T-helper 1 cell treated with Interleukin-12 subunit alpha and Interleukin-12 subunit beta and Interleukin-4 antibody, amounts not matched to agents 30 μg/mL and 1 μg/mL, for 36 hours (primary cell): ENCODE data around the gene HCFC2.
A peak's percentile ranks its signal among the peaks of the same experiment; 100 is the strongest.

Source experiments
- H3K27ac Mint-ChIP-seq: one replicate; pipeline ENCODE4 v1.8.0; 2021; ENCODE audit warnings: mild to moderate bottlenecking, mixed read lengths
- H3K27me3 Mint-ChIP-seq: one replicate; pipeline ENCODE4 v1.8.0; 2021; ENCODE audit warnings: low read depth, mixed read lengths
- H3K36me3 Mint-ChIP-seq: one replicate; pipeline ENCODE4 v1.8.0; 2021; ENCODE audit warnings: low read depth, mixed read lengths
- H3K4me1 Mint-ChIP-seq: one replicate; pipeline ENCODE4 v1.8.0; 2021; ENCODE audit warnings: low read depth, mixed read lengths
- H3K4me3 Mint-ChIP-seq: one replicate; pipeline ENCODE4 v1.8.0; 2021; ENCODE audit warnings: mild to moderate bottlenecking, moderate library complexity, mixed read lengths
- H3K9me3 Mint-ChIP-seq: one replicate; pipeline ENCODE4 v1.8.0; 2021; ENCODE audit warnings: mixed read lengths

Gene HCFC2

DNA sequence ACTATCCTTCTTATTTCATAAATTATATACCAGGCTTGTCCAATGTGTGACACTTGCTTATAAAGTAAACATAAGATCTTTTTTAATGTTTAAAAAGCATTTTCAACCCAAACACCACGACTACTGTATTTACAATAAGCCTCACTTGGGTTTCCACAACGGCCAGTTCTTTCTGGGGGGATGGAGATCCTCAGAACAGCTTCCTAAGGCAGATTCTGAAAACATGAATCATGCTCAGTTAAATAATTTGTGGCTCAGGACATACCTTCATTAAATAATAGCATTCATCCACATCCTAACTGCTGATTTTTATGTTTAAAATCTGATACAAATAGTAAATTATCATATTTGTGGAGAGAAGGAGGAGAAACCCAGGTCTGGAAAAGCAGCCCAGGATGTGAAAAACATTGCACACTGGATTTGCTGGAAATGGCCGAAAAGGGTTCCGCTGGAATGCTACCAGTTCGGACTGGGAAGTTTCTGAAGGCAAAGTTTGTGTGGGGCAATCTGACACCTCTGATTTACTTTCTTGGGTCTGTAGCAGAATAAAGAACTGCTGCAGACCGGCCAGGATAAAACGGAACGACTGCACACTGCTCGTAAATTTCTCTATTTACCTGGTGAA lies 14.9 kb upstream of the HCFC2 start:
- H3K9me3 Mint-ChIP-seq = no peaks in the 10 kb centered on the region
- peaks cover 63% of the 10 kb centered on the region for H3K27me3 Mint-ChIP-seq
- no peak overlapping the region for H3K4me3 Mint-ChIP-seq
- peaks cover 5% of the 10 kb centered on the region for H3K4me1 Mint-ChIP-seq
- H3K27ac Mint-ChIP-seq = no peak overlapping the region
- no peaks in the 10 kb centered on the region for H3K36me3 Mint-ChIP-seq

- H3K27me3 Mint-ChIP-seq = peaks cover 63% of the 10 kb centered on the region
- H3K9me3 Mint-ChIP-seq = no peaks in the 10 kb centered on the region
- no peaks in the 10 kb centered on the region for H3K36me3 Mint-ChIP-seq
- no peak within 1 kb of the TSS for H3K4me3 Mint-ChIP-seq
- H3K27ac Mint-ChIP-seq = no peak within 1 kb of the TSS
- H3K4me1 Mint-ChIP-seq = peaks cover 5% of the 10 kb centered on the region
These were observed 14.4 kb upstream of the HCFC2 start, which contains the start of gene GLT8D2 for GRCh38 chr12:104049903-104050356. Gene GLT8D2, minus strand, starts transcription at chr12:104050187. Its CDS starts 30,539 bp downstream, at chr12:104019648.

DNA sequence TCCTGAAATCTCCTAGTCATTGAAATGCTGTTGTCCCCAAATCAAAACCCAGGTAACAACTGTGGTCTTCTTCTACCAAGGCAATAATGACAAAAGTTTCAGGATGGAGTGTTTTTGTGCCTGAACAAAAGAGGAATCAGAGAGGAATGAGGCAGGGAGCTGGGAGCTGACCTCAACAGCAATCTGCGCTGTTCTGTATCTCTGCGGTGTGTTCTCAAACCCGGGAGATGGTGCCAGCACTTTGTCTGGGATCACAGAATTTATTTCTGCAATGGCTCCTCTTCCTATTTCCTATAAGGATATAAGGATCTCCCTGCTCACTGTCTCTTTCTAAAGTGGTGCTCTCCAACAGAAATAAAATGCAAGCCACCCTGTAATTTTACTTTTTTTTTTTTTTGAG lies 13.9 kb upstream of the HCFC2 start:
- H3K4me3 Mint-ChIP-seq = no peak overlapping the region
- peaks cover 65% of the 10 kb centered on the region for H3K27me3 Mint-ChIP-seq
- no peaks in the 10 kb centered on the region for H3K36me3 Mint-ChIP-seq

DNA sequence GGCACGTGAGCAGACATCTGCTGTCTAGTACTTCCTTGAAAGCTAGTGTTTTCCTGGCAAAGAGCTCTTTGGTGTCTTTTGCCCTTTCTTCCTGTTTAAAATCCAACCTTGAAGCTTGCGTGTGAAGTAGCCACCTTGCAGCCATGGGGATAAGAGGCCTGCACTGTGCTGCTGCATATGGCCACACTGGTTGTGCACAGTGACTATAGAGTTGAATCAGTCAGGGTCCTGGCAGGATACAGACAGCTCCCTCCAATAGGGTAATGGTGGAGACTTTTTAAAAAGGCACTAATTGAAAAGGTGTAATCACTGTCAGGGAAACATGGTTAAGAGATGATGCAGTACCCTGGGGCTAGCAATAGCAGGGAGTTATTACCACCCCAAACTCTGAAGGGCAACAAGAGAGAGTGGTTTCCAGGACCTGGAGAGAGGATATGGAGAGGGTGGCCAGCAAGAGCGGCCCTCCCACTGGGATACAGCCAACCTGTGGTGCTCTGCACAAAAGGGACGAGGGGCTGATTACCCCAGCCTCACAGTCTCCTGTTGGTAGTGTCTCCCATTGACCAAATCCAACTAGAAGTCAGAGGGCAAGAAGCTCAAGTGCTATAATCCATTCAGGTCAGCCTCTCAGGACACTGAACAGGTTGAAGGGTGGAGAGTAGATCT lies 9.5 kb upstream of the HCFC2 start:
- no peak overlapping the region for H3K4me3 Mint-ChIP-seq
- no peak overlapping the region for H3K27ac Mint-ChIP-seq
- no peaks in the 10 kb centered on the region for H3K9me3 Mint-ChIP-seq
- peaks cover 3% of the 10 kb centered on the region for H3K4me1 Mint-ChIP-seq
- H3K36me3 Mint-ChIP-seq = no peaks in the 10 kb centered on the region
- peaks cover 76% of the 10 kb centered on the region for H3K27me3 Mint-ChIP-seq

More for the DNA sequence above, 13.9 kb upstream of the HCFC2 start:
- no peaks in the 10 kb centered on the region for H3K9me3 Mint-ChIP-seq
- peaks cover 3% of the 10 kb centered on the region for H3K4me1 Mint-ChIP-seq
- no peak overlapping the region for H3K27ac Mint-ChIP-seq

- H3K4me3 Mint-ChIP-seq = no peak overlapping the region
- H3K9me3 Mint-ChIP-seq = no peaks in the 10 kb centered on the region
- H3K36me3 Mint-ChIP-seq = no peaks in the 10 kb centered on the region
- peaks cover 76% of the 10 kb centered on the region for H3K27me3 Mint-ChIP-seq
- no peak overlapping the region for H3K27ac Mint-ChIP-seq
- peaks cover 3% of the 10 kb centered on the region for H3K4me1 Mint-ChIP-seq
These were observed 8.5 kb upstream of the HCFC2 start for GRCh38 chr12:104055686-104056388.

GRCh38 chr12:104056419-104056972 lies 7.8 kb upstream of the HCFC2 start:
- Mint-ChIP-seq H3K27me3 (peaks cover 77% of the 10 kb centered on the region), H3K4me3 (no peak overlapping the region), H3K4me1 (peaks cover 3% of the 10 kb centered on the region), H3K36me3 (no peaks in the 10 kb centered on the region), H3K27ac (no peak overlapping the region), H3K9me3 (no peaks in the 10 kb centered on the region)

DNA sequence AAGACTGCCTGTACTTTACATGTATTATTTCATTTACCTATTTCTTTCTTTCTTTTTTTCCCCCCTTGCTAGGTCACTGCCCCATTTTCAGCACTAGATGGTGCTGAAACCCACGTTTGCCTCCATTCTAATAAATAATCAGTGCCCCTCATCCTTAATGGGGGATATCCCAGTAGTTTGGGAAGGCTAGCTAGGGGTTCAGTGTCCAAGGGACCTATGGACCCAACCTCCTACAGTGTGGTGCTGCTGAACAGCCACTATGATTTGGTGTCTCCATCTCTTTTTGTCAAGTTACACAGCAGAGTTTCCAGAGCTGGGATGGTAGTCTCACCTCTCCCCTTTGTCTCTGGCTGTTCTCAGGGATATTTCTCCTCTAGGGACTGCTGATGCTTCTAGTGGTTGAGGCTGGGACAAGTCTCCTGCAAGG lies 6.5 kb upstream of the HCFC2 start:
- Mint-ChIP-seq H3K9me3 (no peaks in the 10 kb centered on the region), H3K4me1 (peaks cover 3% of the 10 kb centered on the region), H3K4me3 (no peak overlapping the region), H3K36me3 (no peaks in the 10 kb centered on the region), H3K27ac (no peak overlapping the region), H3K27me3 (peaks cover 77% of the 10 kb centered on the region)

DNA sequence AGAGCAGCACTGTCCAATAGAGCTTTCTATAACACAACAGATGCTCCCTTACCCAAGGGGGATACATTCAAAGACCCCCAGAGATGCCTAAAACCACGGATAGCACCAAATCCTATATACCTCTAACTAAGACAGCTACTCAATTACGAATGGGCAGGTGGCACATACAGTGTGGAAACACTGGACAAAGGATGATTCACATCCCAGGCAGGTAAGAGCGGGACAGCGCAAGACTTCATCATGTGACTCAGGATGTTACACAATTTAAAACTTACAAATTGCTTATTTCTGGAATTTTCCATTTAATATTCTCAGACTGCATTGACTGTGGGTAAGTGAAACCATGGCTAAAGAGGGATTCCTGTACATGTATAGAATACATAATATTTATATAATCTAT lies 5.5 kb upstream of the HCFC2 start:
- H3K27ac Mint-ChIP-seq = no peak overlapping the region
- H3K4me3 Mint-ChIP-seq = no peak overlapping the region
- H3K27me3 Mint-ChIP-seq = peaks cover 76% of the 10 kb centered on the region
- no peaks in the 10 kb centered on the region for H3K9me3 Mint-ChIP-seq
- no peaks in the 10 kb centered on the region for H3K36me3 Mint-ChIP-seq
- H3K4me1 Mint-ChIP-seq = peaks cover 8% of the 10 kb centered on the region

GRCh38 chr12:104059963-104060362 lies 4.4 kb upstream of the HCFC2 start:
- Mint-ChIP-seq H3K36me3 (no peaks in the 10 kb centered on the region), H3K27me3 (peaks cover 66% of the 10 kb centered on the region), H3K4me1 (peaks cover 8% of the 10 kb centered on the region), H3K27ac (no peak overlapping the region), H3K4me3 (no peak overlapping the region), H3K9me3 (no peaks in the 10 kb centered on the region)

- H3K4me3 Mint-ChIP-seq = no peak overlapping the region
- H3K4me1 Mint-ChIP-seq = peaks cover 17% of the 10 kb centered on the region
- no peaks in the 10 kb centered on the region for H3K9me3 Mint-ChIP-seq
- H3K36me3 Mint-ChIP-seq = no peaks in the 10 kb centered on the region
- H3K27ac Mint-ChIP-seq = no peak overlapping the region
- peaks cover 60% of the 10 kb centered on the region for H3K27me3 Mint-ChIP-seq
These were observed 3.5 kb upstream of the HCFC2 start for GRCh38 chr12:104060791-104061190.

GRCh38 chr12:104063712-104064030 lies 660 bp upstream of the HCFC2 start:
- peaks cover 40% of the 10 kb centered on the region for H3K27me3 Mint-ChIP-seq

DNA sequence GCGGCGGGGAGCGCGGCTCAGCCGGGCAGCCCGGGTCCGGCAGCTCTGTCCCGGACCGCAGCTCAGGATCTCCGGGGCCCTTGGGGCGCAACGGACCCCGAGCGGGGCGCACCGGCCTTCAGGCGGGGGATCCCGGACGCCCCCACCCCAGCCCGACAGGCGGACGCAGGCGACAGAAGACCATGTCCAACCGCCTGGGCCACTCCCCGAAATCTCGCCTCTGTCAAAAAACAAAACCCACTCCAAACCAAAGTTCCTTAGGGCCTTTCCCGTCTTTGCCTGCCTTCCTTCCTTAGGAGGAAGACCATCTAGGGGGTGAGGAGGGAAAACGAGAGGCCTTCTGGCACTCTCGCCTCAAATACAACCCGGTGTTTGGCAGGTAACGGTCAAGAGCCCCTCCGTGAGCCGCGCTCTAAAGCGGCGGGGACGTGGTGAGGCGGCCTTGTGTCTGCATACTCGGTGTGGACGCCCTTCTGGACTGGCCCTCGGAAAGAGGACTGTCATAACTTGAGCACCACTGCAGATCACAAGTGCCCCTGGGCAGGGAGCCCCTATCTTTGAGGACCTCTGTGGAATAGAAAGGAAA lies 604 bp downstream of the HCFC2 start:
- H3K9me3 Mint-ChIP-seq = no peaks in the 10 kb centered on the region

More at GRCh38 chr12:104063712-104064030, 660 bp upstream of the HCFC2 start:
- Mint-ChIP-seq H3K9me3 (no peaks in the 10 kb centered on the region), H3K4me1 (peaks cover 24% of the 10 kb centered on the region), H3K4me3 (peak overlapping the region; percentile 89), H3K27ac (peak overlapping the region; percentile 73), H3K36me3 (peaks cover 10% of the 10 kb centered on the region)

GRCh38 chr12:104072099-104072498 lies 7.8 kb downstream of the HCFC2 start:
- no peak overlapping the region for H3K4me3 Mint-ChIP-seq
- H3K4me1 Mint-ChIP-seq = peaks cover 5% of the 10 kb centered on the region
- no peaks in the 10 kb centered on the region for H3K9me3 Mint-ChIP-seq
- H3K27me3 Mint-ChIP-seq = no peaks in the 10 kb centered on the region
- peaks cover 23% of the 10 kb centered on the region for H3K36me3 Mint-ChIP-seq
- H3K27ac Mint-ChIP-seq = no peak overlapping the region

More for the DNA sequence above, 604 bp downstream of the HCFC2 start:
- peaks cover 29% of the 10 kb centered on the region for H3K27me3 Mint-ChIP-seq
- peak overlapping the region; percentile 82 for H3K27ac Mint-ChIP-seq
- peak overlapping the region; percentile 89 for H3K4me3 Mint-ChIP-seq
- H3K4me1 Mint-ChIP-seq = peaks cover 23% of the 10 kb centered on the region
- H3K36me3 Mint-ChIP-seq = peaks cover 10% of the 10 kb centered on the region

DNA sequence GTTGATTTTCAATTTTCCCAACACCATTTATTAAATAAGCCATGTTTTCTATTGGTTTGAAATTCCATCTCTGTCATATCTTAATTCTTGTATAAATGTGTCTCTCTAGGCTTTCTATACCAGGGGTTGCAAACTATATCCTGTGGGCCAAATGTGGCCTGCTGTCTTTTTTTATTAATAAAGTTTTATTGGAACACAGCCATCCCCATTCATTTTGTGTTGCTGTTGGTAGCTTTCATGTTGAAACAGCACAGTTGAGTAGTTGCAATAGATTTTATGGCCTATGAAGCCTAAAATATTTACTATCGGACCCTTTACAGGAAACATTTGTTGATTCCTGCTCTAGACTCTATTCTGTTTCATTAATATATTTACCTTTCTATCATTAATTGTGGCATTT lies 9.4 kb downstream of the HCFC2 start:
- Mint-ChIP-seq H3K4me3 (no peak overlapping the region), H3K9me3 (no peaks in the 10 kb centered on the region), H3K36me3 (peaks cover 17% of the 10 kb centered on the region), H3K27ac (no peak overlapping the region), H3K4me1 (no peaks in the 10 kb centered on the region), H3K27me3 (no peaks in the 10 kb centered on the region)
